Stimulated activated CD4-positive, alpha-beta T cell treated with anti-CD3 and anti-CD28 coated beads, Interleukin-2, amount 100 ng/mL, for 4 hours (primary cell): ENCODE data around the gene PDZD8.
"Not testable (repeated sequence)": the region's sequence is repeated elsewhere in the genome, so short reads cannot be mapped to it uniquely, and the experiment has no call there.

Source experiments
- DNase-seq: peaks from one replicate; pipeline ENCODE4 v3.0.0-alpha.2; 2020; ENCODE audit warnings: low read depth

The PDZD8 gene

DNA sequence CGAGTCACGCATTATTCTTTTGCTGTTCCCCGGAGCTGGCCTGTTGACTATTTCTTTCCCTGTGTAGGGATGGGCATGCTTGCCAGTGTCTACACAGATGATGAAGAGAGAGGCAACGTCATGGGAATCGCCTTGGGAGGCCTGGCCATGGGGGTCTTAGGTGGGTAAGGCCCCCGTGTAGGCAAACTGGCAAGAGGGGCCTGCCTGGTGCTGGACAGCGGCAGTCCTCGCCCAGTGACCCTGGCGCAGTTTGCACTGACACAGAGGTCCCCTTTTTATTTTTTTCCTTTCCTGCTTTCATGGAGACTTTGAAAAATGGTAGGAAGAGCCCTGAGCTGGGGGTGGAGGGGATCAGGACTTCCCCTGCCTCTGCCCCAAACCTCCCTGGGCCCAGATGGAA, 120.9 kb downstream of the PDZD8 start:
- no peak for DNase-seq

DNA sequence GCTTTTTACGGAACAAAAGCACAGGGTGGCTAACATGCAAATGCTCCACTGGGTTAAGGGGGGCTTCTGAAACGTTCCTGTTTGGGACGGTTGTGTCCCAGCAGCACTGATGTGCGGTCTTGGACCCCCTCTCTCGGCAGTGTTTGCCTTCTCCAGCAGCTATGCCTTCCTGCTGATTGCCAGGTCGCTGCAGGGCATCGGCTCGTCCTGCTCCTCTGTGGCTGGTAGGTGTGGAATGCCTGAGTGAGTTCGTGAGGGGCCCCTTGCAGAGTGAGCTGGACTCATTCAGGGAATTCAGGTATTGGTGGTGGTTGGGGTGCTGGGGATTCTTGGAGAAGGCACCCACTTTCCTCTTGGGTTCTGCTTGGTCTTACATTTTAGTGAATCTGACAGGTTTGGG, 121.3 kb downstream of the PDZD8 start:
- no peak for DNase-seq

DNA sequence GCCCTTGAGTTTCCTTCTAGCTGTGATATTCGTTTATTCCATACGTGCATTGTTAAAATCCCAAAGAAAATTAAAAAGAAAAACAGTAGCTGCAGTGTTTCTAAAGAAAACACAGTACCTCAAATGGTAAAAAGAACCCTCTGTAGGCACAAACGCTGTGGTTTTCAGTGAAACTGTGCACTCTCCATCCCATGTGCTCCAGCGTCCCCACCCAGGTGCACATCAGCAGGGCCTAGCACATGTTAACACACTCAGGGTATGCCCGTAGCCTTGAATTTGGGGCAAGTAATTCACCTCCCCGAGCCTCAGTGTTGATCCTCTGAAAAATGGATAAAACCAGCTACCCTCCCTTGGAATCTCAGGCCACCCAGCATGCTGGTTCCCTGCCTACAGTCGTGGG, 124.8 kb downstream of the PDZD8 start:
- no peak for DNase-seq

- DNase-seq = no peak
Observed at GRCh38 chr10:117249493-117250093, 125.6 kb downstream of the PDZD8 start.

- DNase-seq = no peak
Observed at GRCh38 chr10:117248750-117249465, 126.3 kb downstream of the PDZD8 start.

DNA sequence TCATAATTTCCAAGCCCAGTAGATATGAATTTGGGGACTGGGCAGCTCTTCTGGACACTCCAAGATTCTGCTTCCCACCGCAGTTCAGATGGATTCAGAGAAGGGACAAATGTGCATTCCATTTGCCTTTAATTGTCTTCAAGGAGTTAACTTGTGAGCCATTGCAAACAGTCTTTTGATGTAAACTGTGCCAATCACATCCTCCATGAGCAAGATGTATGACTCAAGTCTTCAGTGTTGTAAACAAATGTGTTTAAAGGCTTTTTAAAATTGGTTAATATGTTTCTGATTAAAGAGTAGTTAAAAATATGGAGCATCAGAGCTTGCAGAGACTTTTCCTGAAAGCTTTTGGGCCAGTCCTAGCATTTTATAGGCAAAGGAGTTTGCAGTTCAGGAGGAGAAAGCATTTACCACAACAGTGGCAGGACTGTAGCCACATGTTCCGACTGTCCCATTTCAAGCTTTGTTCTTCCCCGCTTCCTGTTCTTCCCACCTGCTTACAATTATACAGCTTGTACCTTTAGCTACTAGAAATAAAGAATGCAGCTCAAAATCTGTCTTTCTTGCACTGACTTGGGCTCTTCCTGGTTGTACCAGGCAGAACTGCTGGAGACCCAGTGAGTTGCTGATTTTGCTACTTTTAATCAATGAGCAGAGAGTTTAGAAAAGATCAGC, 128.1 kb downstream of the PDZD8 start:
- no peak for DNase-seq

DNA sequence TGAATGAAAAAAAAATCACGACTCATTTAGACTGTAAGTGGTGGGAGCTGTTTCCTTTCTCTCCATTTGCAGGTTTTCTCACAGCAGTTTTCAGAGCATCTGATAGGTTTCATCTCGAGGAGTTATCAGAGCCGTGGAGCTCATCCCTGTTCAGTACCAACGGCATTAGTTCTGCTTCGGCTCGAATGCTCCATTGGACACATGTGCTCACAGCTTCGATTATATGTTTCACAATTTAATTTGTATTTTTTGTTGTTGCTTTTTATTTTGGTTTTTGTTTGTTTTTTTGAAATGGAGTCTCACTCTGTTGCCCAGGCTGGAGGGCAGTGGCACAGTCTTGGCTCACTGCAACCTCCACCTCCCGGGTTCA, 132.8 kb downstream of the PDZD8 start:
- DNase-seq = no peak

- no peak for DNase-seq
Observed at GRCh38 chr10:117241541-117242462, 133.4 kb downstream of the PDZD8 start.

GRCh38 chr10:117240621-117241529, 134.4 kb downstream of the PDZD8 start, which contains the start of gene SLC18A2:
Gene SLC18A2 (plus strand): TSS chr10:117241114. CDS start chr10:117241694, 580 bp downstream.
- DNase-seq = no peak

DNA sequence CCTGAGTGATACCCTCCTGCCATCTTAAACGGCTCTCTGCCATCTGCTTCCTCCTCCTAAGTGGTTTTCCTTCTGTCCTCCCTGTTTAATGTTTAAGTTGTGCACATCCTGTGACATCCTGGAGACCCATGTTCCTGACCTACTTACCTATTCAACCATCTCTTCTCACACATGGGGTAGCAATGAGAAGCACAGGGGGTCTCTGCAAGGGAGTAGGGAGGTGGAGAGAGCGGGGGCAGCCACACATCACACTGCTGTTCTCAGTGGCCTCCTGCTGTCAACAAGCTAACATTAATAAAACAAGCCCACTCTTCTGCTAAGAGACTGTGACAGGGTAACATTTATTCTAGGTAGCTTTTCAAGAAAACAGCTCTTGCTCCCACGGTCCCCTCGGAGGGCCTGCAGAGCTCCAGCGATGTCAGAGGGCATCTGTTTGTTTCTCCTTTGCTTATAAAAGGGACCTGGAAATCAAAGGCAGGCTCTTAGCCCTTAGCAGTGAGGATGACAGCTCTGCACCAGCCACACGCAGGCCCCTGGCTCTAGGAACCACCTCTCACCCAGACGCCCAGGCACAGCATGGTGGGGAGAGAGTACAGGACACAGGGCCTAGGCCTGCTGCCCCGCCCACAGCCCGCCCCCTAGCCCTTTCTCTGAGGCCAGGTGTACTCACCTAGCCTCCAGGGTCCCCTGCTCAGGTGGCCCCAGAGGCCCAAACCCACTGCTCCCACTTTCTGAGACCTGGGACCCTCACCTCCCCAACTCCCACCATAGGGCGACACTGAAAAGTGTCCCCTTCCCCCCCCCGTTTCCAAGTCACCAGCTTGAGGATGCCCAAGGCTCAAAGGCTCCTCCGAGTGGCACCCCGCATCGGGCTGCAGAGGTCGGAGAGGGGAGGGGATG, 135.3 kb downstream of the PDZD8 start:
- no peak for DNase-seq

GRCh38 chr10:117239051-117239450, 136.2 kb downstream of the PDZD8 start:
- no peak for DNase-seq

DNA sequence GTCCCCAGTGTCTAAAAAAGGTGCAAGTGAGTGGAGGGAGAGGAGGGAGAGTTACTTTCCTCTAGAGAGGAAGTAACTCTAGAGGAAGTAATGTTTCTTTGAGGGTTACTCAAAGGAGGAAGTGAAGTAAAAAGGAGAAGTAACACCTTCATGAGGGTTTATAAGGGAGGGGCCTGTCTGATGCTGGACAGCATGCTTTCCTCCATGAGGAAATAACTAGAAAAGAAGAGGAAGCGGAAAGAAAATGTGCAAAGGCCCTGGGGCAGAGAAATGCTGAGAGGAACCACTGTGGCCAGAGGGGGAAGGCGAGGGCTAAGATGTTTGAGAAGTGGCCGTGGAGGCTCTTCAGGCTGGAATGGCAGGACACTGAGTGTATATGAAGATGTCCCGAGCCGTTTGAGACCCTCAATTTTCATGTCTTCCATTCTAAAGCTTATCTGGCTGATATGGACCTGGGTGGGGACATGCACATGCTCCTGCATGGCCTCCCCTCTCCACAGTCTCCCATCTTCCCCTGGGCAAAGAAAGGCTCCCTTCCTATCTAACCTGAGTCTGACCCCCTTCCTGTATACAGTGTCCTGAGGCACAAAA, 137.7 kb downstream of the PDZD8 start:
- no peak for DNase-seq

- DNase-seq = not testable (repeated sequence)
Observed at GRCh38 chr10:117230107-117230506, 145.1 kb downstream of the PDZD8 start.

GRCh38 chr10:117228210-117228609, 147.0 kb downstream of the PDZD8 start:
- DNase-seq = no peak
